ENCODE results near the gene ATF5.
"Not testable (repeated sequence)": the region's sequence is repeated elsewhere in the genome, so short reads cannot be mapped to it uniquely, and the experiment has no call there.

DNA sequence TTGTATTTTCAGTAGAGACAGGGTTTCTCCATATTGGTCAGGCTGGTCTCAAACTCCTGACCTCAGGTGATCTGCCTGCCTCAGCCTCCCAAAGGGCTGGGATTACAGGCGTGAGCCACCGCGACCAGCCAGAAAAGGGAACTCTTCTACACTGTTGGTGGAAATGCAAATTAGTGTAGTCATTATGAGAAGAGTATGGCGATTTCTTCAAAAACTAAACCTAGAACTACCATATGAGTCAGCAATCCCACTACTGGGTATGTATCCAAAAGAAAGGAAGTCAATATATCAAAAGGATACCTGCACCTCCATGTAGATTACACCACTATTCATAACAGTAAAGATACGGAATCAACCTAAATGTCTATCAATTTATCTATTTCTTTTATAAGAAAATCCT is 15.6 kb downstream of the ATF5 start:
- TF ChIP-seq, protein P1, sequence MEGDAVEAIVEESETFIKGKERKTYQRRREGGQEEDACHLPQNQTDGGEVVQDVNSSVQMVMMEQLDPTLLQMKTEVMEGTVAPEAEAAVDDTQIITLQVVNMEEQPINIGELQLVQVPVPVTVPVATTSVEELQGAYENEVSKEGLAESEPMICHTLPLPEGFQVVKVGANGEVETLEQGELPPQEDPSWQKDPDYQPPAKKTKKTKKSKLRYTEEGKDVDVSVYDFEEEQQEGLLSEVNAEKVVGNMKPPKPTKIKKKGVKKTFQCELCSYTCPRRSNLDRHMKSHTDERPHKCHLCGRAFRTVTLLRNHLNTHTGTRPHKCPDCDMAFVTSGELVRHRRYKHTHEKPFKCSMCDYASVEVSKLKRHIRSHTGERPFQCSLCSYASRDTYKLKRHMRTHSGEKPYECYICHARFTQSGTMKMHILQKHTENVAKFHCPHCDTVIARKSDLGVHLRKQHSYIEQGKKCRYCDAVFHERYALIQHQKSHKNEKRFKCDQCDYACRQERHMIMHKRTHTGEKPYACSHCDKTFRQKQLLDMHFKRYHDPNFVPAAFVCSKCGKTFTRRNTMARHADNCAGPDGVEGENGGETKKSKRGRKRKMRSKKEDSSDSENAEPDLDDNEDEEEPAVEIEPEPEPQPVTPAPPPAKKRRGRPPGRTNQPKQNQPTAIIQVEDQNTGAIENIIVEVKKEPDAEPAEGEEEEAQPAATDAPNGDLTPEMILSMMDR (IDR thresholded peaks at IDR 0.05; ENCODE audit: insufficient read depth, low read length, poor library complexity, severe bottlenecking): not testable (repeated sequence)
- TF ChIP-seq EZH2phosphoT487 (conservative IDR thresholded peaks at IDR 0.05; ENCODE audit: low read length): not testable (repeated sequence)

All from SU-DHL-6 (cell line).